Measurements from ENCODE around the gene CACNB1.

CACNB1 gene

DNA sequence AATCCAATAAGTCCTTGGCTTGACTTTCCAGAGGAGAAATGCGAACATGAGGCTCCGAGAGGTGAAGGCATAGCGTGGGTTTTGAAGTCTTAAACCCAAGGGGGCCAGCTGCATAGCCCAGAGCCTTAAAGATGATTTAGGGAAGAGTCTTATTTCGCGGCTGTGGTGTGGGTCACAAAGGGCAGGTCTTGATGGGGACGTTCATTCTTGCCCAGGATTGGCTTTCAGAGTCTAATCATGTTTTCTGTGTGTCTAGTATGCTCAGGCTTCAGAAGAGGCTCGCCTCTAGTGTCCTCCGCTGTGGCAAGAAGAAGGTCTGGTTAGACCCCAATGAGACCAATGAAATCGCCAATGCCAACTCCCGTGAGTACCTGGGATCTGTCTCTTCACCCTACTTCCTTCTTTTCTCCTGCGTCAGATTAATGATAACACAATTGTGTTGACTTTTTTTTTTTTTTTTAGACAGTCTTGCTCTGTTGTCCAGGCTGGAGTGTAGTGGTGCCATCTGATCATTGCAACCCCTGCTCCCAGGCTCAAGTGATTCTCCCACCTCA lies 3.6 kb upstream of the CACNB1 start:
- Histone ChIP-seq H4K20me1 (ENCODE audit: insufficient read depth, low read length) (peaks cover 11% of the 10 kb centered on the region), H2AFZ (ENCODE audit: low read length) (no peak overlapping the region), H3F3A (ENCODE audit: insufficient read depth, low read length) (peaks cover 72% of the 10 kb centered on the region), H3K79me2 (ENCODE audit: low read length) (peaks cover 34% of the 10 kb centered on the region), H3K9me2 (replicated peaks; ENCODE audit: insufficient read depth, low read length) (no peaks in the 10 kb centered on the region), H3K4me1 (ENCODE audit: low read length) (peaks cover 9% of the 10 kb centered on the region), H3K9ac (ENCODE audit: low read length) (peak overlapping the region; percentile 99), H3K4me2 (ENCODE audit: low read depth, low read length) (peak overlapping the region; percentile 91), H3K4me3 (ENCODE audit: low read length) (peak overlapping the region; percentile 94), H3K27me3 (replicated peaks; ENCODE audit: insufficient read depth, low read length) (no peaks in the 10 kb centered on the region), H3K27ac (ENCODE audit: low read length) (peak overlapping the region; percentile 89), H3K36me3 (replicated peaks; ENCODE audit: insufficient read depth, low read length) (peaks cover 19% of the 10 kb centered on the region), H3K9me3 (replicated peaks; ENCODE audit: insufficient read depth, low read length) (no peaks in the 10 kb centered on the region)
- DNase-seq: peak; percentile 11
- TF ChIP-seq EZH2phosphoT487 (IDR thresholded peaks at IDR 0.05; ENCODE audit: low read length) (no peak), EZH2 (optimal IDR thresholded peaks at IDR 0.05; ENCODE audit: low read depth, low read length) (no peak)
- TF ChIP-seq, protein P1, sequence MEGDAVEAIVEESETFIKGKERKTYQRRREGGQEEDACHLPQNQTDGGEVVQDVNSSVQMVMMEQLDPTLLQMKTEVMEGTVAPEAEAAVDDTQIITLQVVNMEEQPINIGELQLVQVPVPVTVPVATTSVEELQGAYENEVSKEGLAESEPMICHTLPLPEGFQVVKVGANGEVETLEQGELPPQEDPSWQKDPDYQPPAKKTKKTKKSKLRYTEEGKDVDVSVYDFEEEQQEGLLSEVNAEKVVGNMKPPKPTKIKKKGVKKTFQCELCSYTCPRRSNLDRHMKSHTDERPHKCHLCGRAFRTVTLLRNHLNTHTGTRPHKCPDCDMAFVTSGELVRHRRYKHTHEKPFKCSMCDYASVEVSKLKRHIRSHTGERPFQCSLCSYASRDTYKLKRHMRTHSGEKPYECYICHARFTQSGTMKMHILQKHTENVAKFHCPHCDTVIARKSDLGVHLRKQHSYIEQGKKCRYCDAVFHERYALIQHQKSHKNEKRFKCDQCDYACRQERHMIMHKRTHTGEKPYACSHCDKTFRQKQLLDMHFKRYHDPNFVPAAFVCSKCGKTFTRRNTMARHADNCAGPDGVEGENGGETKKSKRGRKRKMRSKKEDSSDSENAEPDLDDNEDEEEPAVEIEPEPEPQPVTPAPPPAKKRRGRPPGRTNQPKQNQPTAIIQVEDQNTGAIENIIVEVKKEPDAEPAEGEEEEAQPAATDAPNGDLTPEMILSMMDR (IDR thresholded peaks at IDR 0.05; ENCODE audit: low read length): no peak

DNA sequence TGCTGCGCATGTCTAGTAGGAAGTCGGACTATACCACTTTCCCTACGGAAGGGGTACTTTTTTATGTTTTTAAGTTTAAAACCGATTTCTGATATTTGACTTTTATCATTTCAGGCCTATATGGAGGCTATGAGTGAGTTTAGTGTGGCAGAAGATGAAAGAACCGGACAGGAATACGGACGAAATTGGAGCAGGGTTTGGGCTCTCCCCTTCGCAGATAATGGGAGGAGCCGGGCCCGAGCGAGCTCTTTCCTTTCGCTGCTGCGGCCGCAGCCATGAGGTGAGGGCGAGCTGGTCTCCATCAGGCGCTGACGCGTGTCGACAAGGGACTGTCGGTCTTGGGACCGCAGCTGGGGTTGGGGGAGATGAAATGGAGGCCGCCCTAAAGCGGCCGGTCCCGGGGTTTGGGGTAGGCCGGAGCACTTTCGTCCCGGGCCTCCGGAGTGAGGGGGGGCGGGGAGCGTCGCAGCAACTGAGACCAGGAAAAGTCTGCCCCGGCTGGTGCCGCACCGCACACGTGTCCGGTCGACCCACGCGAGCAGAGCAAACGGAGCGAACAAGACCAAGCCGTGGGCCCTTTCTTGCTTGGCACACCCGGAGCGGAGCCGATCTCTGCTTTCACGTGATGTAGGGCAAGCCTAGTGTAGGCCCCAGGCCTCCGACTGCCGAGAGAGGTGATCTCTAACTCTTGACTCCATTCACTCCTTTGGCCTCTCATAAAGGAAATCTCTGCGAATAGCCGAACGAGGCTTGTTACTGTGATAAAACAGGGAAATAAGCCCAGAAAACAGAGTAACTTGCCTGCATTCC lies 2.8 kb upstream of the CACNB1 start, which contains the start of gene RPL19:
TSS of gene RPL19 (plus strand) at position 214 of the 810 bp plus-strand sequence. CDS start at position 276, 62 bp downstream.
- Histone ChIP-seq H3K4me1 (ENCODE audit: low read length) (peaks cover 16% of the 10 kb centered on the region), H3K79me2 (ENCODE audit: low read length) (peaks cover 42% of the 10 kb centered on the region), H3K9ac (ENCODE audit: low read length) (peak within 1 kb of the TSS; percentile 99), H4K20me1 (ENCODE audit: insufficient read depth, low read length) (peaks cover 11% of the 10 kb centered on the region), H3K27me3 (replicated peaks; ENCODE audit: insufficient read depth, low read length) (no peaks in the 10 kb centered on the region), H3K36me3 (replicated peaks; ENCODE audit: insufficient read depth, low read length) (peaks cover 19% of the 10 kb centered on the region), H2AFZ (ENCODE audit: low read length) (peak within 1 kb of the TSS; percentile 81), H3K9me3 (replicated peaks; ENCODE audit: insufficient read depth, low read length) (no peaks in the 10 kb centered on the region), H3K27ac (ENCODE audit: low read length) (peak within 1 kb of the TSS; percentile 89), H3K9me2 (replicated peaks; ENCODE audit: insufficient read depth, low read length) (no peaks in the 10 kb centered on the region), H3K4me2 (ENCODE audit: low read depth, low read length) (peak within 1 kb of the TSS; percentile 91), H3K4me3 (ENCODE audit: low read length) (peak within 1 kb of the TSS; percentile 94), H3F3A (ENCODE audit: insufficient read depth, low read length) (peaks cover 72% of the 10 kb centered on the region)
- peak; percentile 22 for DNase-seq
- TF ChIP-seq EZH2 (optimal IDR thresholded peaks at IDR 0.05; ENCODE audit: low read depth, low read length): no peak
- TF ChIP-seq, protein P1 (IDR thresholded peaks at IDR 0.05; ENCODE audit: low read length): no peak
- no peak for TF ChIP-seq EZH2phosphoT487 (IDR thresholded peaks at IDR 0.05; ENCODE audit: low read length)

DNA sequence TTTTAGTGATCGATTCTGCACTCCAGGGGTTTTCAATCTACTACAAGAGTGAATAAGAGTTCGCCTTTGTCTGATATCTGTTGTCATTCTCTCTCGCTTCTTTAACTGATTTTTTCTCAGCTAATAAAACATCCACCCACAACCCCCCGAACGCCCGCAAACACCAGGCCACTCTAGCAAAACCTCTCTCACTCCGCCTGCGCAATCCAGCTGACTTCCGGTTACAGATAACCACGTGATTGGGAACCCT lies 2.3 kb upstream of the CACNB1 start:
- peak overlapping the region; percentile 91 for H3K4me2 ChIP-seq (ENCODE audit: low read depth, low read length)
- H4K20me1 ChIP-seq (ENCODE audit: insufficient read depth, low read length): peaks cover 11% of the 10 kb centered on the region
- peaks cover 22% of the 10 kb centered on the region for H3K4me1 ChIP-seq (ENCODE audit: low read length)
- H3K9ac ChIP-seq (ENCODE audit: low read length): peak overlapping the region; percentile 99
- peak; percentile 96 for DNase-seq
- peaks cover 47% of the 10 kb centered on the region for H3K79me2 ChIP-seq (ENCODE audit: low read length)
- H3K9me2 ChIP-seq (replicated peaks; ENCODE audit: insufficient read depth, low read length): no peaks in the 10 kb centered on the region
- peak overlapping the region; percentile 89 for H3K27ac ChIP-seq (ENCODE audit: low read length)
- peak overlapping the region; percentile 81 for H2AFZ ChIP-seq (ENCODE audit: low read length)
- no peaks in the 10 kb centered on the region for H3K27me3 ChIP-seq (replicated peaks; ENCODE audit: insufficient read depth, low read length)
- no peak for TF ChIP-seq EZH2 (optimal IDR thresholded peaks at IDR 0.05; ENCODE audit: low read depth, low read length)
- TF ChIP-seq EZH2phosphoT487 (IDR thresholded peaks at IDR 0.05; ENCODE audit: low read length): no peak
- TF ChIP-seq, protein P1 (IDR thresholded peaks at IDR 0.05; ENCODE audit: low read length): no peak
- no peaks in the 10 kb centered on the region for H3K9me3 ChIP-seq (replicated peaks; ENCODE audit: insufficient read depth, low read length)
- peak overlapping the region; percentile 94 for H3K4me3 ChIP-seq (ENCODE audit: low read length)
- H3K36me3 ChIP-seq (replicated peaks; ENCODE audit: insufficient read depth, low read length): peaks cover 19% of the 10 kb centered on the region
- peaks cover 67% of the 10 kb centered on the region for H3F3A ChIP-seq (ENCODE audit: insufficient read depth, low read length)
